Measurements from ENCODE around the gene KIF4A.
"Not testable (repeated sequence)": the region's sequence is repeated elsewhere in the genome, so short reads cannot be mapped to it uniquely, and the experiment has no call there.

GRCh38 chrX:70323628-70324027 is 33.7 kb downstream of the KIF4A start:
- not testable (repeated sequence) for TF ChIP-seq CTCF, POLR2A (IDR thresholded peaks at IDR 0.05)

Data from uterus (tissue), 2 donors.